COLO668 (cell line): ENCODE results near the gene KASH5.
"Not testable (repeated sequence)": the region's sequence is repeated elsewhere in the genome, so short reads cannot be mapped to it uniquely, and the experiment has no call there.

Source experiments
- DNase-seq: peaks from one replicate; lab custom pipeline; 2025; ENCODE audit not compliant: unreplicated experiment; lab: John Stamatoyannopoulos, UW

Gene KASH5

GRCh38 chr19:49362048-49362928, 25.8 kb upstream of the KASH5 start, which contains the start of gene TEAD2:
Gene TEAD2 (minus strand): TSS chr19:49362416. CDS start chr19:49360075, 2,341 bp downstream.
- DNase-seq, result no peak

GRCh38 chr19:49362929-49363267, 25.2 kb upstream of the KASH5 start:
- no peak for DNase-seq

- peak; percentile 8 for DNase-seq
Observed at GRCh38 chr19:49363268-49364082, 24.6 kb upstream of the KASH5 start, which contains the start of gene DKKL1. Gene DKKL1 (plus strand): TSS chr19:49363877. CDS start chr19:49363999, 122 bp downstream.

GRCh38 chr19:49364083-49364737, 23.8 kb upstream of the KASH5 start:
- DNase-seq, result no peak

GRCh38 chr19:49366110-49366509, 21.9 kb upstream of the KASH5 start:
- no peak for DNase-seq

- no peak for DNase-seq
Observed at GRCh38 chr19:49368711-49369358, 19.2 kb upstream of the KASH5 start.

GRCh38 chr19:49371184-49371583, 16.9 kb upstream of the KASH5 start:
- DNase-seq, result no peak

- not testable (repeated sequence) for DNase-seq
Observed at GRCh38 chr19:49373174-49373573, 14.9 kb upstream of the KASH5 start.

- DNase-seq, result no peak
Observed at GRCh38 chr19:49374665-49375434, 13.2 kb upstream of the KASH5 start.

- DNase-seq, result no peak
Observed at GRCh38 chr19:49378512-49378911, 9.5 kb upstream of the KASH5 start.

GRCh38 chr19:49380391-49380790, 7.7 kb upstream of the KASH5 start:
- no peak for DNase-seq

GRCh38 chr19:49382639-49383038, 5.4 kb upstream of the KASH5 start:
- DNase-seq, result no peak

GRCh38 chr19:49383599-49383998, 4.5 kb upstream of the KASH5 start:
- DNase-seq, result no peak

GRCh38 chr19:49389406-49389805, 1.4 kb downstream of the KASH5 start:
- DNase-seq, result no peak

GRCh38 chr19:49390131-49390928, 2.3 kb downstream of the KASH5 start:
- no peak for DNase-seq

GRCh38 chr19:49390929-49391359, 2.9 kb downstream of the KASH5 start:
- DNase-seq, result no peak

GRCh38 chr19:49391581-49392399, 3.7 kb downstream of the KASH5 start:
- peak; percentile 80 for DNase-seq

GRCh38 chr19:49393881-49394280, 5.8 kb downstream of the KASH5 start:
- no peak for DNase-seq
